ENCODE results near the gene CAPZB. TPM values are rescaled to one million over a fixed set of nuclear protein-coding genes. Genes with fewer than 3 reads are reported as not detected.

CAPZB gene
- total RNA-seq, 2 experiments from 2014 or later, result 335 to 340 TPM

DNA sequence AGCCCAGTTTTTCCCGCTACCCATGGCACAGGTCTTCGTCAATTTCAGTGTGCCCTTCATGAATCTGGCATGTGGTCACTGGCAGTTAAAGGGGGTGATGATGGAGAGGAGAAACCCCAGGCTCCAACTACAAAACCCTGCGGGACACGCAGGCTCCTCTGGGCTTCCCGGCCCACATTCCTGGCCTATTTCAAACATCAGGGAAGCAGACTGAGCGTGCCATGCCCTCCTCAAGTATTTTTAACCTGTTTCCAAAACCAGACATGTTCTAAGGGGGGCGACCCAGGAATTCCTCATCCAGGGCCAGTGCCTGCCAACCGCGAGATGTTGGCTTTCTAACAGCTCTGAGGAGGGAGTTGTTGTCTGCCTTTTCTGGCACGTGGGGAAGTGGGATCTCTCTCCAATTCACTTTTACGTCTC is 85.1 kb downstream of the CAPZB start:
- Mint-ChIP-seq H3K27me3 (no peaks in the 10 kb centered on the region), H3K4me3 (no peak overlapping the region), H3K4me1 (ENCODE audit: low read depth) (peaks cover 65% of the 10 kb centered on the region), H3K9me3 (no peaks in the 10 kb centered on the region), H3K27ac (peak overlapping the region; percentile 2), H3K36me3 (ENCODE audit: low read depth) (peaks cover 30% of the 10 kb centered on the region)
- TF ChIP-seq, protein P1, sequence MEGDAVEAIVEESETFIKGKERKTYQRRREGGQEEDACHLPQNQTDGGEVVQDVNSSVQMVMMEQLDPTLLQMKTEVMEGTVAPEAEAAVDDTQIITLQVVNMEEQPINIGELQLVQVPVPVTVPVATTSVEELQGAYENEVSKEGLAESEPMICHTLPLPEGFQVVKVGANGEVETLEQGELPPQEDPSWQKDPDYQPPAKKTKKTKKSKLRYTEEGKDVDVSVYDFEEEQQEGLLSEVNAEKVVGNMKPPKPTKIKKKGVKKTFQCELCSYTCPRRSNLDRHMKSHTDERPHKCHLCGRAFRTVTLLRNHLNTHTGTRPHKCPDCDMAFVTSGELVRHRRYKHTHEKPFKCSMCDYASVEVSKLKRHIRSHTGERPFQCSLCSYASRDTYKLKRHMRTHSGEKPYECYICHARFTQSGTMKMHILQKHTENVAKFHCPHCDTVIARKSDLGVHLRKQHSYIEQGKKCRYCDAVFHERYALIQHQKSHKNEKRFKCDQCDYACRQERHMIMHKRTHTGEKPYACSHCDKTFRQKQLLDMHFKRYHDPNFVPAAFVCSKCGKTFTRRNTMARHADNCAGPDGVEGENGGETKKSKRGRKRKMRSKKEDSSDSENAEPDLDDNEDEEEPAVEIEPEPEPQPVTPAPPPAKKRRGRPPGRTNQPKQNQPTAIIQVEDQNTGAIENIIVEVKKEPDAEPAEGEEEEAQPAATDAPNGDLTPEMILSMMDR (IDR thresholded peaks at IDR 0.05), result no peak
- no peak for DNase-seq
- intact Hi-C loops (cut with micrococcal nuclease), result no loop called here
- ATAC-seq, result no peak
- ChIA-PET POLR2A (interaction anchor here (0.8 to 1.4 kb wide), 2 partner anchors 8 to 9 kb away, joined by 3 read pairs; no protein-coding TSS in a partner anchor), CTCF (interaction anchor here (0.8 to 1.4 kb wide), 3 partner anchors 9 to 254 kb away, joined by 3 to 6 read pairs (median 3); no protein-coding TSS in a partner anchor)

DNA sequence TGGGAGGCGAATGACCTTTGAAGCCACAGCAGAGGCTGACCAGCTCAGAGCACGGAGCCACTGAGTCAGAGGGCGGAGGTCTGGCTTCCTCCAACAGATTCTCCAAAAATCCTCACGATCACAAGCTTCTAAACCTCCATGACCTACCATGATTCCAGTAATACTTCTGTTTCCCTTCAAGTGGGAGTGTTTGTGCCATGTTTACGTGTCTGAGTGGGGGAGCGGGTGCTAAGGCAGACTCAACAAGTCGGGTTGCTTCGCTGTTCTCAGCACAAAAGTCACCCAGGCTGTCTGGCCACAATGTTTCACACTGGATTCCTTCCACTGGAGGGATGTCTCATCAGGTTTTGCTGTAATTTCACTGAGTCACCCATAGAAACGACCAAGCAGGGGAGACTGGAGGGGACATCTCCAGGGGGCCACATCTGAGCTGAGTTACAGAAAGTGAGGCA is 87.0 kb downstream of the CAPZB start:
- intact Hi-C loops (cut with micrococcal nuclease), result loop anchor here (10.0 kb wide), 1 partner anchor 76 kb away; no protein-coding TSS in a partner anchor
- Mint-ChIP-seq H3K4me3 (no peak overlapping the region), H3K27me3 (no peaks in the 10 kb centered on the region), H3K9me3 (no peaks in the 10 kb centered on the region), H3K4me1 (ENCODE audit: low read depth) (peaks cover 67% of the 10 kb centered on the region), H3K27ac (no peak overlapping the region), H3K36me3 (ENCODE audit: low read depth) (peaks cover 30% of the 10 kb centered on the region)
- POLR2A ChIA-PET, result interaction anchor here (1.3 kb wide), 1 partner anchor 22 kb away, joined by 5 read pairs; no protein-coding TSS in a partner anchor
- ATAC-seq (peak; percentile 13), DNase-seq (peak; percentile 14)
- TF ChIP-seq, protein P1 (IDR thresholded peaks at IDR 0.05), result no peak
- CTCF ChIA-PET, result interaction anchor here (1.1 kb wide), 1 partner anchor 67 kb away, joined by 3 read pairs; no protein-coding TSS in a partner anchor

DNA sequence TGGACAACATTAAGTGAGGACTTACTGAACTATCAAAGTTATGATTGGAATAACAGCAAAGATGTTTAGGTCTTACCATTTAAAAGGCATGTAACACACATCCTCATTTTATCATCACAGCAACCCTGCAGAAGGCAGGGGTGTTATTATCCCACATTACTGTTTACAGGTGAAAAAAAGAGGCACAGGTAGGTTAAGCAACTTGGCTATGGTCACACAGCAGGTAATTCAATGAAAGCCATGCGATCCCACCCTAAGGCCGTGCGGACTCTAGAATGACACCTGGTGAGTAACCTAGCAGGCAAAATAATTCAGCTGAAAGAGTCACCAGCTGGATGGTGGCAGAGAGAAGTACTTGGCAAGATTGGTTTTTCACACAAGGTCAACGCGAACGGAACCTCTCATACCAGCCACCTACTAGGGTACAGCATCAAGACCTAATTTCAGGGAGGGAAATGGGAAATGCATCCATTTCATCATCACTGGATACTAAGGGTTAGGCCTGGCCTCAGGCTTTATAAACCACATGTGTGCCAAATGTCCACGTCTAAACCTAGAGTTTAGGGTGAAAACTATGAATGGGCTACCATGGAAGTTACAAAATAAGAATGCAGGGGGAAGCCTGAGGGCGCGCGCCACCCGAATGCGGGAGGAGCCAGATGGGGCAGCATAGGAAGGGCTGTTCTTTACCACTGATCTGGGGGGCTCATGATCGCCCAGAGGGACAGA is 88.0 kb downstream of the CAPZB start:
- intact Hi-C loops (cut with micrococcal nuclease), result loop anchor here (10.0 kb wide), 1 partner anchor 77 kb away; no protein-coding TSS in a partner anchor
- Mint-ChIP-seq H3K9me3 (no peaks in the 10 kb centered on the region), H3K36me3 (ENCODE audit: low read depth) (peaks cover 25% of the 10 kb centered on the region), H3K27me3 (no peaks in the 10 kb centered on the region), H3K4me1 (ENCODE audit: low read depth) (peaks cover 69% of the 10 kb centered on the region), H3K27ac (no peak overlapping the region), H3K4me3 (no peak overlapping the region)
- TF ChIP-seq, protein P1 (IDR thresholded peaks at IDR 0.05), result no peak
- no peak for DNase-seq
- CTCF ChIA-PET, result no interaction called here
- POLR2A ChIA-PET, result no interaction called here
- ATAC-seq, result no peak

DNA sequence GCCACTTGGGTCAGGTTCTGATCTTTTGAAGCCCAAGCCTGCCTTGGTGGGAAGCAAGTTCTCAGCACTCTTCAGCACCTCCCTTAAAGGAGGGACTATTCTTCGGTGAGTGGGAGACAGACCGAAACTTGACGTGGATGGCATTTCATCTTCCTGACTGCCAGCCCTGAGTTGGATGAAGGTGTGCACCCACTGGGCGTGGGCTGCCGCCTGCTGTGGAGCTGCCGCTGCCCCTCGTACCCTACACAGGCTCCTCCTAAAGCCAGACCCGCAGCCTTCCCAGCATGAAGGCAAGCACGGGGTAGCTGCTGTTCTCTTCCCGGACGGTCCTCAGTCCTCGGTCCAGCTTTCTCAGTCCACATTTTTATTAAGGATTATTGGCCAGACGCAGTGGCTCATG is 89.1 kb downstream of the CAPZB start:
- no peak for ATAC-seq
- intact Hi-C loops (cut with micrococcal nuclease), result loop anchor here (10.0 kb wide), 1 partner anchor 79 kb away; no protein-coding TSS in a partner anchor
- H3K4me3 Mint-ChIP-seq, result no peak overlapping the region
- peaks cover 25% of the 10 kb centered on the region for H3K36me3 Mint-ChIP-seq (ENCODE audit: low read depth)
- no peak for DNase-seq
- ChIA-PET CTCF (no interaction called here), POLR2A (interaction anchor here (1.1 kb wide), 1 partner anchor 33 kb away, joined by 3 read pairs; no protein-coding TSS in a partner anchor)
- no peaks in the 10 kb centered on the region for H3K27me3 Mint-ChIP-seq
- no peak overlapping the region for H3K27ac Mint-ChIP-seq
- H3K4me1 Mint-ChIP-seq (ENCODE audit: low read depth), result peaks cover 76% of the 10 kb centered on the region
- H3K9me3 Mint-ChIP-seq, result no peaks in the 10 kb centered on the region
- TF ChIP-seq, protein P1 (IDR thresholded peaks at IDR 0.05), result no peak

All from activated CD8-positive, alpha-beta T cell treated with anti-CD3 and anti-CD28 coated beads for 36 hours (primary cell).